Gastroesophageal sphincter (tissue), 3 donors: ENCODE results near the gene NKAIN2.
"Not testable (repeated sequence)": the region's sequence is repeated elsewhere in the genome, so short reads cannot be mapped to it uniquely, and the experiment has no call there.

Source experiments
- CTCF ChIP-seq, 4 experiments: fragments of 200-600 bp in 2 of 4; fragments of 450-650 bp in 2 of 4; sonication (generic) in 1 of 4; IDR thresholded peaks; one replicate each; pipeline ENCODE4 v1.5.1; 2017 to 2019; ENCODE audit warnings: antibody characterized with exemption in 4 of 4, mild to moderate bottlenecking in 2 of 4, moderate library complexity in 2 of 4
- POLR2A ChIP-seq, 2 donors: fragments of 450-650 bp; IDR thresholded peaks; one replicate each; pipeline ENCODE4 v1.6.1; 2017; ENCODE audit warnings: antibody characterized with exemption in 2 of 2, mild to moderate bottlenecking in 2 of 2, moderate library complexity in 1 of 2
- POLR2AphosphoS5 ChIP-seq: sonication (generic); formaldehyde crosslinking; IDR thresholded peaks from one replicate; pipeline ENCODE4 v1.6.1; 2017; ENCODE audit warnings: antibody characterized with exemption

DNA sequence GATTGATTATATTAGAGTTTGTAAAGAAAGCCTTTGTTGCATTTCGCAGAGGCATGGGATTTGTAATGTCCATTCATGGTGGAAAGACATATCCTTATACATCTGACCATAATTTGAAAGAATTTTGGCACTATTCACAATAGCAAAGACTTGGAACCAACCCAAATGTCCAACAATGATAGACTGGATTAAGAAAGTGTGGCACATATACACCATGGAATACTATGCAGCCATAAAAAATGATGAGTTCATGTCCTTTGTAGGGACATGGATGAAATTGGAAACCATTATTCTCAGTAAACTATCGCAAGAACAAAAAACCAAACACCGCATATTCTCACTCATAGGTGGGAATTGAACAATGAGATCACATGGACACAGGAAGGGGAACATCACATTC lies 119.7 kb downstream of the NKAIN2 start:
- TF ChIP-seq CTCF (IDR thresholded peaks at IDR 0.05); POLR2AphosphoS5; POLR2A (IDR thresholded peaks at IDR 0.05): not testable (repeated sequence)
